DND-41 (cell line): Measurements from ENCODE around the gene DDX18.

ENCODE experiments used
- CTCF ChIP-seq: IDR thresholded peaks from 2 replicates; pipeline ENCODE4 v1.5.1; 2012; ENCODE audit warnings: borderline replicate concordance, low read length, moderate library complexity, mild to moderate bottlenecking; ENCODE audit not compliant: poor library complexity, severe bottlenecking; ENCODE audit errors: extremely low read depth
- EZH2 ChIP-seq: IDR thresholded peaks from 3 replicates; pipeline ENCODE4 v1.6.1; 2012; ENCODE audit warnings: borderline replicate concordance, low read depth, mild to moderate bottlenecking, moderate library complexity, low read length, inconsistent platforms; ENCODE audit not compliant: severe bottlenecking

- TF ChIP-seq EZH2 (no peak), CTCF (no peak)
Observed at GRCh38 chr2:117818921-117819320, 4.4 kb downstream of the DDX18 start.
